ENCODE results near the gene TCP11L2.

DNA sequence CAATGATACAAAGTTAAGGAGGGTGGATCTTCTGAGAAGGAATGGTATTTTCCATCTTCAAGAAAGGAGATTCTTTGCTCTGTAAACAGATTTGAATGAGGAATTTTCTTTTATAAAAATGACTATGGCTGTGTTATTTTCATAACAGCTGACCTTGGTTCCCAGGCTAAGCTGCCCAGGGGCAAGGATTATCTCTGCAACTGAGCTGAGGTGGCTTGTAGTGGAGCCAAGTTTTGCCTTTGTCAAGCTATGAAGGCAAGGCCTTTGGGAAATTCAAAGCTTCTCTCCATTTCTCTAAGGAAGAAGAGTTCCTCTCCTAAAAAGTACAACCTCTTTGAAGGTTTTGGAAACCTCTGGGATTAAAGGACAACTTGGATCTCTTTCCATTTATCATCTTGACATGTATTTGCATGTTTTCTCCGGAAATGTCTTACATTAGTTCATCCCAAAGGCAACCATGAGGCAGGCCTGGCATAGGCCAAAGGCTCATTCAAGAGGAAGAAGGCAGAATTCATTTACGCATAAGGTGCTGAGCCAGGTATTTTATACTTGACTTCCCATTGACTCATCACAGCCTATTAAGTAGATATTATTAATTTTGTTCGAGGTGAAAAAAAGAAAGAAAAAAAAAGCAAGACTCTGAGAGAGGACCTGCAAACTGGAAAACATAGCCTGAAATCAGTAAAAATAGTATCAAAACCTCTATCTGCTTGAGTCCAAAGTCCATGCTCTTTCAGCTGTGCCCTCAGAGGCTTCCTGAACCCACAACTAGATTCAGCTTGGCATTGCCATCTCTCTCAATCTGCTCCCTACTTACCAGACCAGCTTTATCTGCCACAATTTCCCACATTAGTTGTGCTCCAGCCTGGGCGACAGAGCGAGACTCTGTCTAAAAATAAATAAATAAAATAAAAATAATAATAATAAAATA, 30.7 kb upstream of the TCP11L2 start:
- TF ChIP-seq, protein P1, sequence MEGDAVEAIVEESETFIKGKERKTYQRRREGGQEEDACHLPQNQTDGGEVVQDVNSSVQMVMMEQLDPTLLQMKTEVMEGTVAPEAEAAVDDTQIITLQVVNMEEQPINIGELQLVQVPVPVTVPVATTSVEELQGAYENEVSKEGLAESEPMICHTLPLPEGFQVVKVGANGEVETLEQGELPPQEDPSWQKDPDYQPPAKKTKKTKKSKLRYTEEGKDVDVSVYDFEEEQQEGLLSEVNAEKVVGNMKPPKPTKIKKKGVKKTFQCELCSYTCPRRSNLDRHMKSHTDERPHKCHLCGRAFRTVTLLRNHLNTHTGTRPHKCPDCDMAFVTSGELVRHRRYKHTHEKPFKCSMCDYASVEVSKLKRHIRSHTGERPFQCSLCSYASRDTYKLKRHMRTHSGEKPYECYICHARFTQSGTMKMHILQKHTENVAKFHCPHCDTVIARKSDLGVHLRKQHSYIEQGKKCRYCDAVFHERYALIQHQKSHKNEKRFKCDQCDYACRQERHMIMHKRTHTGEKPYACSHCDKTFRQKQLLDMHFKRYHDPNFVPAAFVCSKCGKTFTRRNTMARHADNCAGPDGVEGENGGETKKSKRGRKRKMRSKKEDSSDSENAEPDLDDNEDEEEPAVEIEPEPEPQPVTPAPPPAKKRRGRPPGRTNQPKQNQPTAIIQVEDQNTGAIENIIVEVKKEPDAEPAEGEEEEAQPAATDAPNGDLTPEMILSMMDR (tag by site-specific recombination; IDR thresholded peaks at IDR 0.05): no peak
- TF ChIP-seq, protein P2, sequence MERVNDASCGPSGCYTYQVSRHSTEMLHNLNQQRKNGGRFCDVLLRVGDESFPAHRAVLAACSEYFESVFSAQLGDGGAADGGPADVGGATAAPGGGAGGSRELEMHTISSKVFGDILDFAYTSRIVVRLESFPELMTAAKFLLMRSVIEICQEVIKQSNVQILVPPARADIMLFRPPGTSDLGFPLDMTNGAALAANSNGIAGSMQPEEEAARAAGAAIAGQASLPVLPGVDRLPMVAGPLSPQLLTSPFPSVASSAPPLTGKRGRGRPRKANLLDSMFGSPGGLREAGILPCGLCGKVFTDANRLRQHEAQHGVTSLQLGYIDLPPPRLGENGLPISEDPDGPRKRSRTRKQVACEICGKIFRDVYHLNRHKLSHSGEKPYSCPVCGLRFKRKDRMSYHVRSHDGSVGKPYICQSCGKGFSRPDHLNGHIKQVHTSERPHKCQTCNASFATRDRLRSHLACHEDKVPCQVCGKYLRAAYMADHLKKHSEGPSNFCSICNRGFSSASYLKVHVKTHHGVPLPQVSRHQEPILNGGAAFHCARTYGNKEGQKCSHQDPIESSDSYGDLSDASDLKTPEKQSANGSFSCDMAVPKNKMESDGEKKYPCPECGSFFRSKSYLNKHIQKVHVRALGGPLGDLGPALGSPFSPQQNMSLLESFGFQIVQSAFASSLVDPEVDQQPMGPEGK (tag by site-specific recombination; IDR thresholded peaks at IDR 0.05): no peak
- no peak for TF ChIP-seq TCF7L2 (IDR thresholded peaks at IDR 0.05; ENCODE audit: borderline replicate concordance, low read depth, low read length)
- no peak for TF ChIP-seq MEIS1 (CRISPR knock-in tag; IDR thresholded peaks at IDR 0.05; ENCODE audit: borderline replicate concordance)
- TF ChIP-seq ZNF768 (tag by site-specific recombination; IDR thresholded peaks at IDR 0.05): no peak
- TF ChIP-seq, protein P3, sequence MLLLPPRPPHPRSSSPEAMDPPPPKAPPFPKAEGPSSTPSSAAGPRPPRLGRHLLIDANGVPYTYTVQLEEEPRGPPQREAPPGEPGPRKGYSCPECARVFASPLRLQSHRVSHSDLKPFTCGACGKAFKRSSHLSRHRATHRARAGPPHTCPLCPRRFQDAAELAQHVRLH (tag by site-specific recombination; IDR thresholded peaks at IDR 0.05): no peak
